SH-SY5Y (cell line): ENCODE results near the gene RUFY4.

ENCODE experiments used
- GATA2 ChIP-seq: IDR thresholded peaks from 2 replicates; pipeline ENCODE4 v1.6.1; 2011; ENCODE audit warnings: mild to moderate bottlenecking, low read depth, low read length
- GATA3 ChIP-seq: IDR thresholded peaks from 2 replicates; pipeline ENCODE4 v1.6.1; 2011; ENCODE audit warnings: low read depth, mild to moderate bottlenecking, low read length, moderate library complexity

DNA sequence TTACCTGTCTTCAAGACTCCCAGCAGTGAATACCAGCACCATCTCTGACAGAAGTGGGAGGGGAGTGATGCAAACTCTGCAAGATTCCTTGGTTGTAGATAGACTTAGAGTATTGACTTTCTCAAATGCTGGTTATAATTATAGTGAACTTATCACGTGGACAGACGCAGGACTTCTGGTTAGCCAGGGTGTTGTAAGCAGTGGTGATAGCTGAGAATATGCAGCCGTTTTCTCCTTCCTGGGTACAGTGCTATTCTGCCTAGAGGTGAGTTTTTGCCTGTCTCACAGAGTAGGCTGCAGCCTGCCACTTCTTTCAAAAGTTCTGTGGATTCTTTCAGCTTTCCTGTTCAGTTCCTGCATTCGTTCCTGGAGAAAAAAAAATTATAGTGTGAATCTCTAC is 56.0 kb downstream of the RUFY4 start:
- TF ChIP-seq GATA2 (no peak), GATA3 (no peak)
